Activated B cell treated with CpG ODN at 0.5 μM for 24 hours (primary cell): ENCODE measurements around the gene WNT4. TPM values are rescaled to one million over a fixed set of nuclear protein-coding genes. Genes with fewer than 3 reads are reported as not detected.
A peak's percentile ranks its signal among the peaks of the same experiment; 100 is the strongest.

Experiments
- ATAC-seq: fragments of 200-7000 bp; cut with Tn5 transposase; one replicate; pipeline ENCODE4 v1.10.0; 2021; ENCODE audit warnings: low read depth, mild to moderate bottlenecking, moderate library complexity
- CTCF ChIA-PET: fragments of 350-600 bp; sonication (Branson Sonifier 250); formaldehyde crosslinking; loops from one replicate; lab custom pipeline; 2021; ENCODE audit warnings: antibody characterized with exemption; lab: Charles Lee
- POLR2A ChIA-PET: fragments of 350-600 bp; sonication (Branson Sonifier 250); formaldehyde crosslinking; loops from one replicate; lab custom pipeline; 2021; ENCODE audit warnings: antibody characterized with exemption; lab: Charles Lee
- DNase-seq: peaks from one replicate; pipeline ENCODE4 v3.0.0; 2022
- H3K27ac Mint-ChIP-seq: one replicate; pipeline ENCODE4 v1.8.0; 2020; ENCODE audit warnings: mixed read lengths
- H3K27me3 Mint-ChIP-seq: one replicate; pipeline ENCODE4 v1.8.0; 2021; ENCODE audit warnings: mixed read lengths
- H3K36me3 Mint-ChIP-seq: one replicate; pipeline ENCODE4 v1.8.0; 2021; ENCODE audit warnings: low read depth, mixed read lengths
- H3K4me1 Mint-ChIP-seq: one replicate; pipeline ENCODE4 v1.8.0; 2021; ENCODE audit warnings: mixed read lengths
- H3K4me3 Mint-ChIP-seq: one replicate; pipeline ENCODE4 v1.8.0; 2020; ENCODE audit warnings: mild to moderate bottlenecking, mixed read lengths
- H3K9me3 Mint-ChIP-seq: one replicate; pipeline ENCODE4 v1.8.0; 2020; ENCODE audit warnings: mixed read lengths
- CTCF ChIP-seq: fragments of 200-600 bp; IDR thresholded peaks from one replicate; pipeline ENCODE4 v1.8.0; 2022; ENCODE audit warnings: antibody characterized with exemption, mild to moderate bottlenecking
- intact Hi-C: fragments of 100-400 bp; cut with micrococcal nuclease; formaldehyde crosslinking; loops from one replicate; pipeline ENCODE4 v1.15.1; 2024
- total RNA-seq: library from RNA; stranded (reverse); gene quantifications from 2 replicates; pipeline ENCODE4 v1.2.3, GENCODE V29; 2022

Gene WNT4
- total RNA-seq, 1 donor from 2014 or later: 7.9 TPM

GRCh38 chr1:22071511-22071910 is 71.4 kb downstream of the WNT4 start:
- no peak for TF ChIP-seq CTCF
- intact Hi-C loops: no loop called here
- Mint-ChIP-seq H3K27me3 (no peaks in the 10 kb centered on the region), H3K36me3 (peaks cover 71% of the 10 kb centered on the region), H3K4me3 (no peak overlapping the region), H3K9me3 (no peaks in the 10 kb centered on the region), H3K4me1 (peaks cover 83% of the 10 kb centered on the region), H3K27ac (peak overlapping the region; percentile 41)
- POLR2A ChIA-PET: interaction anchor here (0.8 to 3.0 kb wide), 3 partner anchors 19 to 46 kb away, joined by 4 to 13 read pairs (median 7); partner anchors contain the start of gene CDC42
- CTCF ChIA-PET: no interaction called here
- ATAC-seq (no peak), DNase-seq (no peak)

Other genes starting within 250 kb of the WNT4 start
- gene HSPG2, start 205.8 kb downstream of the WNT4 start, total RNA-seq: 1.2 and 1.7 TPM in 2 replicates
- gene CELA3B, start 166.1 kb downstream of the WNT4 start, total RNA-seq: not detected in 2 replicates
- gene CELA3A, start 141.4 kb downstream of the WNT4 start, total RNA-seq: not detected in 2 replicates
- gene CDC42, start 90.4 kb downstream of the WNT4 start, total RNA-seq: 310 and 324 TPM in 2 replicates